ENCODE data around the gene SIGLEC14. TPM values are rescaled to one million over a fixed set of nuclear protein-coding genes. Genes with fewer than 3 reads are reported as not detected.

Gene SIGLEC14
- total and polyA plus RNA-seq, 2 donors (not counting 1 experiment from before 2014, with no cell fraction given): not detected

GRCh38 chr19:51593138-51593890, 53.3 kb downstream of the SIGLEC14 start:
- H3K79me2 ChIP-seq (ENCODE audit: control insufficient read depth, insufficient read depth, low read length): no peaks in the 10 kb centered on the region
- peak overlapping the region; percentile 64 to 85 (median 78) for H3K4me3 ChIP-seq (replicated peaks in 1 of 4; ENCODE audit: control extremely low read depth in 1 of 4, insufficient read depth in 1 of 4, low read depth in 3 of 4, low read length in 4 of 4)
- no peaks in the 10 kb centered on the region for H3K27me3 ChIP-seq (ENCODE audit: control insufficient read depth, insufficient read depth, low read length)
- DNase-seq (ENCODE audit: low read depth in 2 of 2): no peak
- peak overlapping the region; percentile 71 for H3K4me2 ChIP-seq (ENCODE audit: extremely low read depth, insufficient read depth, low read length)
- no peak overlapping the region for H3K27ac ChIP-seq (ENCODE audit: insufficient read depth, low read length)
- no peaks in the 10 kb centered on the region for H4K20me1 ChIP-seq (ENCODE audit: control insufficient read depth, extremely low read depth, insufficient read depth, low read length)
- no peaks in the 10 kb centered on the region for H3K4me1 ChIP-seq (ENCODE audit: control insufficient read depth, extremely low read depth, insufficient read depth, low read length)
- H3K9me3 ChIP-seq (ENCODE audit: control insufficient read depth, insufficient read depth, low read depth, low read length): no peaks in the 10 kb centered on the region
- H2AFZ ChIP-seq (ENCODE audit: low read length): peak overlapping the region; percentile 97
- no peaks in the 10 kb centered on the region for H3K36me3 ChIP-seq (ENCODE audit: control insufficient read depth, insufficient read depth, low read length)
- peak overlapping the region; percentile 10 for H3K9ac ChIP-seq (ENCODE audit: insufficient read depth, low read length)
- TF ChIP-seq, protein P1, sequence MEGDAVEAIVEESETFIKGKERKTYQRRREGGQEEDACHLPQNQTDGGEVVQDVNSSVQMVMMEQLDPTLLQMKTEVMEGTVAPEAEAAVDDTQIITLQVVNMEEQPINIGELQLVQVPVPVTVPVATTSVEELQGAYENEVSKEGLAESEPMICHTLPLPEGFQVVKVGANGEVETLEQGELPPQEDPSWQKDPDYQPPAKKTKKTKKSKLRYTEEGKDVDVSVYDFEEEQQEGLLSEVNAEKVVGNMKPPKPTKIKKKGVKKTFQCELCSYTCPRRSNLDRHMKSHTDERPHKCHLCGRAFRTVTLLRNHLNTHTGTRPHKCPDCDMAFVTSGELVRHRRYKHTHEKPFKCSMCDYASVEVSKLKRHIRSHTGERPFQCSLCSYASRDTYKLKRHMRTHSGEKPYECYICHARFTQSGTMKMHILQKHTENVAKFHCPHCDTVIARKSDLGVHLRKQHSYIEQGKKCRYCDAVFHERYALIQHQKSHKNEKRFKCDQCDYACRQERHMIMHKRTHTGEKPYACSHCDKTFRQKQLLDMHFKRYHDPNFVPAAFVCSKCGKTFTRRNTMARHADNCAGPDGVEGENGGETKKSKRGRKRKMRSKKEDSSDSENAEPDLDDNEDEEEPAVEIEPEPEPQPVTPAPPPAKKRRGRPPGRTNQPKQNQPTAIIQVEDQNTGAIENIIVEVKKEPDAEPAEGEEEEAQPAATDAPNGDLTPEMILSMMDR (conservative IDR thresholded peaks at IDR 0.05 in 1 of 2, IDR thresholded peaks at IDR 0.05 in 1 of 2; ENCODE audit: low read depth in 1 of 2, low read length in 2 of 2): no peak
- no peak for TF ChIP-seq EZH2 (IDR thresholded peaks at IDR 0.05; ENCODE audit: low read length, missing control alignments)

Other genes with a start within 250 kb of the SIGLEC14 start
- gene SIGLEC10, start 229.2 kb downstream of the SIGLEC14 start, total RNA-seq: not detected in 2 replicates
- not detected in 2 replicates for gene SIGLEC10, start 229.2 kb downstream of the SIGLEC14 start, polyA plus RNA-seq
- gene SIGLEC8, start 188.4 kb downstream of the SIGLEC14 start, total RNA-seq: not detected in 2 replicates
- not detected in 2 replicates for gene SIGLEC8, start 188.4 kb downstream of the SIGLEC14 start, polyA plus RNA-seq
- gene CEACAM18, start 168.3 kb downstream of the SIGLEC14 start, total RNA-seq: not detected in 2 replicates
- gene CEACAM18, start 168.3 kb downstream of the SIGLEC14 start, polyA plus RNA-seq: not detected in 2 replicates
- not detected in 2 replicates for gene SIGLEC12, start 145.0 kb downstream of the SIGLEC14 start, total RNA-seq
- not detected in 2 replicates for gene SIGLEC12, start 145.0 kb downstream of the SIGLEC14 start, polyA plus RNA-seq
- not detected in 2 replicates for gene SIGLEC6, start 115.2 kb downstream of the SIGLEC14 start, total RNA-seq
- gene SIGLEC6, start 115.2 kb downstream of the SIGLEC14 start, polyA plus RNA-seq: not detected in 2 replicates
- gene ZNF175, start 75.5 kb downstream of the SIGLEC14 start, total RNA-seq: 4.1 and 5.0 TPM in 2 replicates
- 4.7 and 7.6 TPM in 2 replicates for gene ZNF175, start 75.5 kb downstream of the SIGLEC14 start, polyA plus RNA-seq
- gene SIGLEC5, start 16.4 kb downstream of the SIGLEC14 start, total RNA-seq: not detected in 2 replicates
- gene SIGLEC5, start 16.4 kb downstream of the SIGLEC14 start, polyA plus RNA-seq: not detected in 2 replicates
- 5.1 and 8.6 TPM in 2 replicates for gene SPACA6, start 46.5 kb upstream of the SIGLEC14 start, total RNA-seq
- gene SPACA6, start 46.5 kb upstream of the SIGLEC14 start, polyA plus RNA-seq: 2.8 and 5.5 TPM in 2 replicates
- gene HAS1, start 77.2 kb upstream of the SIGLEC14 start, total RNA-seq: not detected in 2 replicates
- gene HAS1, start 77.2 kb upstream of the SIGLEC14 start, polyA plus RNA-seq: not detected in 2 replicates
- gene FPR1, start 105.1 kb upstream of the SIGLEC14 start, total RNA-seq: not detected in 2 replicates
- 0.14 TPM in 1 of 2 replicates, not detected in the other for gene FPR1, start 105.1 kb upstream of the SIGLEC14 start, polyA plus RNA-seq
- gene FPR2, start 114.4 kb upstream of the SIGLEC14 start, total RNA-seq: not detected in 2 replicates
- gene FPR2, start 114.4 kb upstream of the SIGLEC14 start, polyA plus RNA-seq: 0.12 TPM in 1 of 2 replicates, not detected in the other
- gene FPR3, start 148.3 kb upstream of the SIGLEC14 start, total RNA-seq: under 0.01 TPM in 1 of 2 replicates, not detected in the other
- gene FPR3, start 148.3 kb upstream of the SIGLEC14 start, polyA plus RNA-seq: not detected in 2 replicates
- 8.9 and 9.0 TPM in 2 replicates for gene ZNF577, start 241.1 kb upstream of the SIGLEC14 start, total RNA-seq
- gene ZNF577, start 241.1 kb upstream of the SIGLEC14 start, polyA plus RNA-seq: 4.1 and 4.6 TPM in 2 replicates